Esophagus squamous epithelium (tissue), 4 donors: ENCODE results near the gene LCN10.

Experiments
- CTCF ChIP-seq, 6 experiments: fragments of 450-650 bp in 4 of 6; fragments of 200-600 bp in 2 of 6; sonication (generic) in 2 of 6; IDR thresholded peaks; one replicate each; pipeline ENCODE4 v1.5.1; 2016 to 2019; ENCODE audit warnings: antibody characterized with exemption in 6 of 6, mild to moderate bottlenecking in 4 of 6, moderate library complexity in 4 of 6
- POLR2A ChIP-seq, 4 donors: fragments of 450-650 bp; IDR thresholded peaks; one replicate each; pipeline ENCODE4 v1.6.1; 2017; ENCODE audit warnings: antibody characterized with exemption in 4 of 4, mild to moderate bottlenecking in 4 of 4, moderate library complexity in 3 of 4

- TF ChIP-seq CTCF (IDR thresholded peaks at IDR 0.05) (no peak), POLR2A (IDR thresholded peaks at IDR 0.05) (no peak)
These were observed 2.0 kb upstream of the LCN10 start for GRCh38 chr9:136744773-136745172.
